Stimulated activated CD8-positive, alpha-beta memory T cell treated with anti-CD3 and anti-CD28 coated beads, Interleukin-2, amount 100 ng/mL, for 1 hour (primary cell): Measurements from ENCODE around the gene EIF2S3.
"Not testable (repeated sequence)": the region's sequence is repeated elsewhere in the genome, so short reads cannot be mapped to it uniquely, and the experiment has no call there.

Experiments used
- DNase-seq, 2 donors: peaks; one replicate each; pipeline ENCODE4 v3.0.0-alpha.2; 2020; ENCODE audit warnings: low read depth in 2 of 2

EIF2S3 gene

GRCh38 chrX:24054182-24055042 lies at the start of gene EIF2S3:
EIF2S3 (plus strand) TSS chrX:24054956; CDS start chrX:24054969, 13 bp downstream.
- DNase-seq = peak; percentile 67 to 70

GRCh38 chrX:24005028-24005427 lies 49.7 kb upstream of the EIF2S3 start:
- DNase-seq = no peak

GRCh38 chrX:24005867-24006266 lies 48.9 kb upstream of the EIF2S3 start:
- no peak for DNase-seq

DNA sequence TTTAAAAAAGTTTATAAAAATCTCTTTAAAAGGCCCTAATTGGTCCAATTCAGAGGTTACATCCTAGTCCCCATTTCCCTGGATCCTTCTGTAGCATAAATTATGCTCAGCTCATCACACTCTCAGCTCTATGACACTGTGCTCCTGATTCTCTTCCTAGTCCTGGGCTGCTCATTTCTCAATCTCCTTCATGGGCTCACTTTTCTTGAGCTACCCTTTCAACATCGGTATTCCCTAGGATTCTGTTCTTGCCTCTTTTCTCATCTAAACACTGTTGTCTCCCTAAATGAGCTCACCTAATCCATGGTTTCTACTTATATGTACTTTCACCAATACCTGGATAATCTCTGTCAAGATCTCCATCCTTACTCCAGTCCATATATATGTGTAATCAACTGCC lies 42.5 kb upstream of the EIF2S3 start:
- DNase-seq = no peak

GRCh38 chrX:24014388-24015018 lies 40.3 kb upstream of the EIF2S3 start:
- no peak for DNase-seq

DNA sequence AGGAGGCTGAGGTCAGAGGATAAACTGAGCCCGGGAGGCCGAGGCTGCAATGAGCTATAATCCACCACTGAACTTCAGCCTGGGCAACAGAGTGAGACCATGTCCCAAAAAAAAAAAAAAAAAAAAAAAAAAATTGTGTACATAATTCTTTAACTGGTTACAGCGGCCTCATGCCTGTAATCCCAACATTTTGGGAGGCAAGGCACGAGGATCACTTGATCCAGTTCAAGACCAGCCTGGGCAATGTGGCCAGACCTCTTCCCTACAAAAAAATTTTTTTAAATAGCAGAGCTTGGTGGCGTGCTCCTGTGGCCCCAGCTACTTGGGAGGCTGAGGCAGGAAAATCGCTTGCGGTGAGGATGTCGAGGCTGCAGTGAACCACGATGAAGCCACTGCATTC lies 37.1 kb upstream of the EIF2S3 start:
- no peak for DNase-seq

- DNase-seq = no peak
Measured at GRCh38 chrX:24018809-24019208, 35.9 kb upstream of the EIF2S3 start.

GRCh38 chrX:24019448-24019847 lies 35.3 kb upstream of the EIF2S3 start:
- no peak for DNase-seq

DNA sequence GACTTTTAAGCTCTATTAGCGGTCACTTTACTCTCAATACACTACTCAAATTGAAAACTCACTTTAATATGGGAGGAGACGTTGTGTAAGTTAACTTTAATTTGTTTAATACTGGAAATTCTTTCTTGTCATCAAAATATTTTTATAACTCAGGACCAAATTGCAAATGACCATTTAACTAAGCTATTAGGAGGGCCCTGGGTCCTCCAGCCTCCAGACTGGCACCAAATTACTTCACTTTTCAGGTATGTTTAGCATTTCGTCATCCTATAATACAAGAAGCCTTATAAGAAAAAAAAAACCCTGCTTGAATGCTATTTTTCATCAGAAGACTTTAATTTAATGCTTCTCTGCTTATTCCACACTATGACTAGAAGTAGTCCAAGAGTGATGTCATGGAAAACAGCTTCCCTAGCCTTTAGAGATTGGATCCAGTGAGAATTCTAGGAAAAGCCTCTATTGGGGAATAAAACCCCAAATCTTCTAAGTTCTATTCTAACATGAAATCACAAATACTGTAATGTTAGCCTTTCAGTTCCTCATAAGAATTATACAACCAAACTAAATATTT lies 34.4 kb upstream of the EIF2S3 start:
- DNase-seq = no peak

- no peak for DNase-seq
Measured at GRCh38 chrX:24023544-24023943, 31.2 kb upstream of the EIF2S3 start.

- DNase-seq = no peak
Measured at GRCh38 chrX:24023972-24024669, 30.6 kb upstream of the EIF2S3 start.

GRCh38 chrX:24024819-24025740 lies 29.7 kb upstream of the EIF2S3 start:
- DNase-seq = peak; percentile 57 to 65

- DNase-seq = no peak
Measured at GRCh38 chrX:24025741-24026403, 28.9 kb upstream of the EIF2S3 start.

DNA sequence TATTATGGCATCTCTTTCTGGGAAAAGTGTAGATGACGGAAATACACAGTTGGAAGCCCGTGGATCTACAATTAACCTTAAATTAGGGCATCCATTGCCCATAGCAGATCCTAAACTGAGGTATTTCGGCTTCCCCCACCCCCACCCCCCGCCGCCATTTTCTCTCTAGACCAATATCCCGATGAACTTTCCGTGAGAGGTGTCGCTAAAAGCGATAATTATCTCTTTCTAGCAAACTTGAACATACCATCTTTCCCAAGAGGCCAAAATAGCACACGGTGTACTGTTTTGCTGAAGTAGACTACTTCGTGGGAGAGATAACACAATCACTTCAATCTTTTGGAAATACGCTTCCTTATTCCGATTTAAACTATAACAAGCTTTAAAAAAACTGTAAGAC lies 28.3 kb upstream of the EIF2S3 start:
- DNase-seq = no peak

GRCh38 chrX:24027086-24027485 lies 27.7 kb upstream of the EIF2S3 start, which contains the start of gene KLHL15:
KLHL15 (minus strand) TSS chrX:24027186; CDS start chrX:24006693, 20,493 bp downstream.
- DNase-seq = no peak

GRCh38 chrX:24027985-24028384 lies 26.8 kb upstream of the EIF2S3 start:
- no peak for DNase-seq

GRCh38 chrX:24030597-24030996 lies 24.2 kb upstream of the EIF2S3 start:
- no peak for DNase-seq

- DNase-seq = no peak
Measured at GRCh38 chrX:24034485-24034884, 20.3 kb upstream of the EIF2S3 start.

DNA sequence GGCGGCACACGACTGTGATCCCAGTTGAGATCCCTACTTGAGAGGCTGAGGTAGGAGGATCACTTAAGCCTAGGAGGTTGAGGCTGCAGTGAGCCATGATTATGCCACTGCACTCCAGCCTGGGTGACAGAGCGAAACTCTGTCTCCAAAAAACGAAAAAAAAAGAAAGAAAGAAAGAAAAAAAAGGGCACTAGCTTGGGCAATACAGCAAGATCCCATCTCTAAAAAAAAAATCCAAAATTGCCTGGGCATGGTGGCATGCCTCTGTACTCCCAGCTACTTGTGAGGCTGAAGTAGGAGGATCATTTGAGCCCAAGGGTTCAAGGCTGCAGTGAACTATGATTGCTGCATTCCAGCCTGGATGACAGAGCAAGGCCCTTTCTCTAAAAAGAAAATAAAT lies 17.0 kb upstream of the EIF2S3 start:
- DNase-seq = no peak

- not testable (repeated sequence) for DNase-seq
Measured at GRCh38 chrX:24046060-24046459, 8.7 kb upstream of the EIF2S3 start.
